VCaP (cell line): ENCODE data around the gene MMP3.

Experiments
- H3K27ac ChIP-seq: fragments of 450-650 bp; 2 replicates; pipeline ENCODE4 v1.5.1; 2017
- TF ChIP-seq, protein P1 (sequence below): fragments of 450-650 bp; conservative IDR thresholded peaks from 2 replicates; pipeline ENCODE4 v1.5.1; 2017; ENCODE audit warnings: mild to moderate bottlenecking, moderate library complexity

Gene MMP3

DNA sequence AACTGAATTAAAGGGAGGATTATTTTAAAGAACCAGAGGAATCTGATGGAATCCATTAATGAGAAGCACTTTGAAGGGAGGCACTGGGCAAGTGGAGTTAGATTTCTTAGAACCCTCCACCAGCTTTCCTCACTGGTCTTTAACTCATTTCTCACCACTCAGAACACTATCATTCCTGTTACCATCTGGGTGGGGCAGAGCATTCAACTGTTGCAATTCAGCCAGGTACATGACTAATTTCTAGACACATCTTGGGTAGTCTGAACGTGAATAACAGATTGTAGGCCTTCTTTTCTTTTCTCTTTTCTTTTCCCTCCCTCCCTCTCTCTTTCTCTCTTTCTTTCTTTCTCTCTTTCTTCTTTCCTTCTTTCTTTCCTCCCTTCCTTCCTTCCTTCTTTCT, 29.9 kb downstream of the MMP3 start:
- TF ChIP-seq, protein P1, sequence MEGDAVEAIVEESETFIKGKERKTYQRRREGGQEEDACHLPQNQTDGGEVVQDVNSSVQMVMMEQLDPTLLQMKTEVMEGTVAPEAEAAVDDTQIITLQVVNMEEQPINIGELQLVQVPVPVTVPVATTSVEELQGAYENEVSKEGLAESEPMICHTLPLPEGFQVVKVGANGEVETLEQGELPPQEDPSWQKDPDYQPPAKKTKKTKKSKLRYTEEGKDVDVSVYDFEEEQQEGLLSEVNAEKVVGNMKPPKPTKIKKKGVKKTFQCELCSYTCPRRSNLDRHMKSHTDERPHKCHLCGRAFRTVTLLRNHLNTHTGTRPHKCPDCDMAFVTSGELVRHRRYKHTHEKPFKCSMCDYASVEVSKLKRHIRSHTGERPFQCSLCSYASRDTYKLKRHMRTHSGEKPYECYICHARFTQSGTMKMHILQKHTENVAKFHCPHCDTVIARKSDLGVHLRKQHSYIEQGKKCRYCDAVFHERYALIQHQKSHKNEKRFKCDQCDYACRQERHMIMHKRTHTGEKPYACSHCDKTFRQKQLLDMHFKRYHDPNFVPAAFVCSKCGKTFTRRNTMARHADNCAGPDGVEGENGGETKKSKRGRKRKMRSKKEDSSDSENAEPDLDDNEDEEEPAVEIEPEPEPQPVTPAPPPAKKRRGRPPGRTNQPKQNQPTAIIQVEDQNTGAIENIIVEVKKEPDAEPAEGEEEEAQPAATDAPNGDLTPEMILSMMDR: no peak
- H3K27ac ChIP-seq: no peak overlapping the region

DNA sequence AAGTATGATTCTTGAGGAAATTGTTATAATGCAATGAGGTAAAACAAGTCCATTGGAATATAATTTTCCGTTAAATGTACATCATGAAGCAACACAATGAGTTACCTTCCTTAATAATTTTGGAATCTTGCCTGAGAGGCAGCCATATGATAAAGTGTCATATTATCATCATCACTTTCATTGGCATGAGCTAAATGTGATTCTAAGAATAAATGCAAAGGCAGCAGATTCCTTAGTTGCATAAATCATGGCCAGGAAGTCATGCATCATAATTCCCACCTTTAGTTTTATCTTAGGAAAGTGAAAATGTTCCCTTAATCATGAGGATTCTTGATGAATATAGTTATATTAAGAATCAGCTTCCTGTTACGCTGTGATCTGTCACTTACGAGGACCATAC, 31.2 kb downstream of the MMP3 start:
- no peak overlapping the region for H3K27ac ChIP-seq
- TF ChIP-seq, protein P1: no peak

DNA sequence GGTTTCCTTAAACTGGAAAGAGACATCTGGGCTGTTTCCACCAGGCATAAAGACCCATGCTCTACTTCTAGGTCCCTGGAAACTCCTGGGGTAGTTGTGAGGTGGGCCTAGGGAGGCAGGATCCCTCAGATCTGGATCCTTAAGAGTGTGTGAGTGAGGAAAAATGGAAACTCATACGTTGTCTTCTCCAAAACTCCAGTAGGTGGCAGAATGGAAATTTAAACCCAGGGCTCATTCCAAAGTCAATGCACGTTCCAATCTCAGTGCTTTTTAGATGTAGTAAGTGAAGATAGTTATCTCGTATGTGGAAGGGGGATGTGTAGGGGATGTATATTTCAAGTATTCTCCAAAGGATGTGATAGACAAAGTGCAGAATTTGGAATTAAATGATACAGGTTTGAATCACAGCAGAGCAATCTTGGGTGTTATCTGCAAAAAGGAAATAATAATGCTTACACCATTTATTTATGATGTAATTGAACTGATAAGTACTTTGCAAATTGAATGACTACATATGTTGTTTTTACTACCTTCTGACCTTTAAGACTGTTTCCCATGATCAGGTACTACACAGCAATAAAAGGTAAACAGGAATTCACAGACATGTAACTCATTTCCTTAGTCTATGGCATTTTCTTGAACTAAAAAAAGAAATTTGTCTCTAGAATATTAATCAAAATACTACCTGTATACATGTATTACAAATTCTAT, 32.3 kb downstream of the MMP3 start:
- TF ChIP-seq, protein P1: peak; percentile 82
- peak overlapping the region; percentile 37 for H3K27ac ChIP-seq

DNA sequence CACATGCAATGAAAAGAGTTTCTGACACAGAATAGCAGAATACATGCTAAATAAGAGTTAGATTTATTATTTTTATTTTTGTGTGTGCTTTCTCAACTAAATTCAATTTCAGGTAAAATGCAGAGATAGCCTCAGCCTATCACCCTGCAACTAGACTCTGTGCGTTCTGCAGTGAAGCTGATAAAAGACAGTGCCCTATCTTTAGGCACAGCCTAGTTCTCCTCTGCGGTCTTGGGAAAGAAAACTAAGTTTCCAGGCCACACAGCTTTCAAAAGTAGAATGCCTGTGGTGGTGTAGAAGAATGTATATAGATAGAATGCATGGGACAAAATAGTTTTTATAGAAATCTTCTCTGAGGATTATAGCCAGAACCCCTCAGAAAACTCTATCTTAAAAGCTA, 33.4 kb downstream of the MMP3 start:
- TF ChIP-seq, protein P1: no peak
- no peak overlapping the region; the same call in 1 of the 2 replicates for H3K27ac ChIP-seq

DNA sequence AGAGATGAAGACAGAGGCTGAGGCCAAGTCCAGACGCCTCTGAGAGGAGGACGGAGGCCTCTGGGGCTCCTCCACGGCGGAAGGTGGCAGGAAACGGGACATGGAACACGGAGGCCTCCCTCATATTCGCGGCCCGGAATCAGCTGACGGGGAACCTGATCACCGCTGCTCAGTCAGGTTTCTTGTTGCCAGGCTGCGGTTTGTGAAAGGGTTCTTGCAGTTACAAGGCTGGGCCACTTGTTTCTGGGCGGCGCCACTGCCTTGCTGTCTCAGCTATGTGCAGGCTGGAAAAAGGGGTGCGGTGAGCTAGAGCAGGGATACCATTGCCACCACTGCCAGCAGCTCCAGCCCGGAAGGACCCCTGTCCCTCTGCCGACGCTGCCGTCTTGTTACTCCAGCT, 35.5 kb downstream of the MMP3 start:
- H3K27ac ChIP-seq: no peak overlapping the region
- TF ChIP-seq, protein P1: no peak; the same call in 1 of the 2 replicates

DNA sequence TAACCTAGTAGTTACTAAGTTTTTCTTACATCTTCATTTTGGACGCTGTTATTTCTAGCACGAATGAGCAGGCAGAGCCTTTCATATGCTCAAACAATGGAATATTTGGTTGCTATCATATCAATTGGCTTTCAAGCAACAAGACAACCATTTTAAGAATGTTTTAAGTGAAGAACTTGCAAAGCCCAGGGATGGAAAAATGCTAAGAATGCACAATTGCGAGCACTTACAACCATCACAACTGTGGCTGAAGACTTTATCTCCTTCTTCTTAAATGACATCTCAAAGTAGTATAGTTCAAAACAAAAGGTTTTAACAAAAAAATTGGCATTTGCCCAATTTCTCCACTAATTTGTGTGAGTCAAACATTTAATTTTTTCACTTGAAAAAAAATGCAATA, 37.1 kb downstream of the MMP3 start:
- TF ChIP-seq, protein P1: no peak
- no peak overlapping the region for H3K27ac ChIP-seq

DNA sequence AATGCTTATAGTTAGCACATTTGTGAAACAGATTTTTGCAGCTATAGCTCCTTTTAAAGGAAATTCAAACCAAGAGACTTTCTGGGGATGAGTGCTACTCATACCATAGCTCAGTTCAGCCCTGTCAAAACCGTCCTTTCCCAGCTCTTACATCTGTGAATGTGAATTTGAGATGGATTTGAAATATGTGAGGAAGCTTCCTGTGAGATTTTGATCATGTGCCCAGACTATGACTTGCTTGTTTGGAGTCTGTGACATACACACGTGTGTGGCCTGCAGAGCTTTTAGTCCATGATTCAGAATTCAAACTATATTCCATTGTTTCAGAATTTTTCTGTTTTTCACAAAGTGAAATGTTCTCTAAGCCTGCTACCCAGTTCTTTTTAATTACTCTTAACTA, 41.1 kb downstream of the MMP3 start:
- TF ChIP-seq, protein P1: no peak
- H3K27ac ChIP-seq: no peak overlapping the region
